Panc1 (cell line): ENCODE measurements around the gene PHF20. TPM values are rescaled to one million over a fixed set of nuclear protein-coding genes. Genes with fewer than 3 reads are reported as not detected.

Experiments used
- ATAC-seq: fragments of 200-7000 bp; cut with Tn5 transposase; 2 replicates; pipeline ENCODE4 v1.9.1; 2020; ENCODE audit warnings: mild to moderate bottlenecking, moderate library complexity
- BruUV-seq: library from RNA; stranded (reverse); fragments of 400-500 nt; replicated peaks from 2 replicates; lab custom pipeline; 2021; lab: Mats Ljungman, UMichigan
- CTCF ChIA-PET: fragments of 300-600 bp; sonication (Branson Sonifier 250); formaldehyde crosslinking; loops from one replicate; lab custom pipeline; 2022; ENCODE audit warnings: antibody characterized with exemption; lab: Charles Lee
- POLR2A ChIA-PET: fragments of 300-600 bp; sonication (Branson Sonifier 250); formaldehyde crosslinking; loops from one replicate; lab custom pipeline; 2022; ENCODE audit warnings: antibody characterized with exemption; lab: Charles Lee
- DNase-seq: peaks from one replicate; pipeline ENCODE4 v3.0.0-alpha.2; 2010; ENCODE audit warnings: low read depth, low spot score
- H3K27ac ChIP-seq: 2 replicates; pipeline ENCODE4 v1.5.1; 2011; ENCODE audit warnings: mild to moderate bottlenecking, low read length, inconsistent platforms
- H3K27me3 ChIP-seq: fragments of 200-500 bp; sonication (Bioruptor generic); 2 replicates; pipeline ENCODE4 v1.6.0; 2014; ENCODE audit warnings: low read length, inconsistent platforms; ENCODE audit not compliant: control insufficient read depth, insufficient read depth
- H3K36me3 ChIP-seq: fragments of 200-500 bp; sonication (Bioruptor generic); 2 replicates; pipeline ENCODE4 v1.5.1; 2014; ENCODE audit warnings: inconsistent platforms, mild to moderate bottlenecking, low read length, moderate library complexity; ENCODE audit not compliant: control insufficient read depth, insufficient read depth
- H3K4me1 ChIP-seq: 2 replicates; pipeline ENCODE4 v1.5.1; 2011; ENCODE audit warnings: inconsistent platforms, mild to moderate bottlenecking, low read length, moderate library complexity; ENCODE audit not compliant: control insufficient read depth, insufficient read depth
- H3K4me3 ChIP-seq, 2 experiments: 2 replicates each; pipeline ENCODE4 v1.5.1; 2011 to 2012; ENCODE audit warnings: low read depth in 2 of 2, low read length in 2 of 2, mild to moderate bottlenecking in 2 of 2, inconsistent platforms in 1 of 2, moderate library complexity in 1 of 2
- H3K9me3 ChIP-seq: fragments of 200-500 bp; sonication (Bioruptor generic); 2 replicates; pipeline ENCODE4 v1.5.1; 2014; ENCODE audit warnings: low read depth, mild to moderate bottlenecking, inconsistent platforms, low read length, moderate library complexity; ENCODE audit not compliant: control insufficient read depth, insufficient read depth
- POLR2AphosphoS5 ChIP-seq: IDR thresholded peaks from 2 replicates; pipeline ENCODE4 v1.6.1; 2012; ENCODE audit warnings: mild to moderate bottlenecking, low read depth, low read length, moderate library complexity
- REST ChIP-seq, 2 experiments: IDR thresholded peaks; 2 replicates each; pipeline ENCODE4 v1.6.1; 2011 to 2012; ENCODE audit warnings: low read depth in 2 of 2, control low read depth in 1 of 2, low read length in 1 of 2, mild to moderate bottlenecking in 1 of 2, moderate library complexity in 1 of 2; ENCODE audit not compliant: insufficient read depth in 1 of 2
- SIN3A ChIP-seq: IDR thresholded peaks from 2 replicates; pipeline ENCODE4 v1.6.1; 2012; ENCODE audit warnings: low read depth, mild to moderate bottlenecking, low read length, moderate library complexity, borderline replicate concordance; ENCODE audit not compliant: insufficient read depth
- TCF7L2 ChIP-seq: IDR thresholded peaks from 2 replicates; pipeline ENCODE4 v1.6.1; 2011; ENCODE audit warnings: mild to moderate bottlenecking, low read depth, low read length, inconsistent platforms
- in situ Hi-C: cut with HindIII; loops from 2 replicates; pipeline ENCODE4 v1.10.0; 2016; ENCODE audit warnings: low sequenced_read_pairs, low pct_unique_long_range_greater_than_20kb
- intact Hi-C: fragments of 100-400 bp; cut with micrococcal nuclease; formaldehyde crosslinking; loops from one replicate; pipeline ENCODE4 v1.10.0; 2022; ENCODE audit not compliant: unreplicated experiment
- total RNA-seq: library from RNA; stranded (reverse); gene quantifications from one replicate; pipeline ENCODE4 v1.2.1, GENCODE V29; 2021; ENCODE audit not compliant: unreplicated experiment
- TF ChIP-seq, protein P1 (sequence below): fragments of 450-650 bp; IDR thresholded peaks from 2 replicates; pipeline ENCODE4 v1.5.1; 2017; ENCODE audit warnings: mild to moderate bottlenecking

The PHF20 gene
- total RNA-seq, 1 experiment from 2014 or later: 51.5 TPM

DNA sequence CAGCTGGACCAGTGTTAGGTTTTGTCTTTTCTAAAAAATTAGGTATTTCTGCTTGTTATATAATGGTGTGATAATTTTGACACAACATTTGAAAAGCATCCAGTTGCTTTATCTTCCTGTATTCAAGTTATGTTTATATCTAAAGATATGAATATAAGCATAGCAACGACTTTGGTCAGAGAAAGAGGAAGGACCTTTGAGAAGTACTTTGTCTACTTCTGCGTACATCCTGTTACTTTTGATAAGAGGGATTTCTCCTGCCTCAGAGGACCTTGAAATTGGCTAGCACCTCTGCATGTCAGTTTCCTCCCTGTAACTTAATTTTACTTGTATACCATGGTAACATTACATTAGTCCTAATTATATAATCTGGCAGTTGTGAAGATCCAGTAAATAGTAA is 24.8 kb downstream of the PHF20 start:
- POLR2A ChIA-PET: interaction anchor here (0.6 kb wide), 1 partner anchor 177 kb away, joined by 9 read pairs; no protein-coding TSS in a partner anchor

DNA sequence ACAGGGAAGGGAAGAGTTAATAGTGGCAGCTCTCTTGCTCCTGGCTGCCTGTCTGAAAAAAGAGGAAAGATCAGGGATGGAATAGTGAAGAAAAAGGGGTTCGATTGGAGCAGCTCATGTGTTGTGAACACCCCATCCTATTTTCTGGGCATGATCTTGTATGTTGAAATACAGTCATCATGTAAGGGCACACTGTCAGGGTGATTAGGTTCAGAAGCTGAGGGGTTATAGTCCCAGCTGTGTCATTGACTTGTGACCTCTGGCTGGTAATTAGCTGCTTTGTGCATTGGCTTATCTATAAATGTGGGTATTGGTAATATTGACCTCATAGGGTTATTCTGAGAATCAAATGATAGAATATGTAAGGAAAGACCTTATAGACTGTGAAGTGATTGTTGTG is 30.1 kb downstream of the PHF20 start:
- TF ChIP-seq POLR2AphosphoS5 (no peak), TCF7L2 (no peak), REST (IDR thresholded peaks at IDR 0.05; ENCODE audit: insufficient read depth in 1 of 2, low read depth in 2 of 2, low read length in 1 of 2) (no peak), SIN3A (no peak)
- TF ChIP-seq, protein P1, sequence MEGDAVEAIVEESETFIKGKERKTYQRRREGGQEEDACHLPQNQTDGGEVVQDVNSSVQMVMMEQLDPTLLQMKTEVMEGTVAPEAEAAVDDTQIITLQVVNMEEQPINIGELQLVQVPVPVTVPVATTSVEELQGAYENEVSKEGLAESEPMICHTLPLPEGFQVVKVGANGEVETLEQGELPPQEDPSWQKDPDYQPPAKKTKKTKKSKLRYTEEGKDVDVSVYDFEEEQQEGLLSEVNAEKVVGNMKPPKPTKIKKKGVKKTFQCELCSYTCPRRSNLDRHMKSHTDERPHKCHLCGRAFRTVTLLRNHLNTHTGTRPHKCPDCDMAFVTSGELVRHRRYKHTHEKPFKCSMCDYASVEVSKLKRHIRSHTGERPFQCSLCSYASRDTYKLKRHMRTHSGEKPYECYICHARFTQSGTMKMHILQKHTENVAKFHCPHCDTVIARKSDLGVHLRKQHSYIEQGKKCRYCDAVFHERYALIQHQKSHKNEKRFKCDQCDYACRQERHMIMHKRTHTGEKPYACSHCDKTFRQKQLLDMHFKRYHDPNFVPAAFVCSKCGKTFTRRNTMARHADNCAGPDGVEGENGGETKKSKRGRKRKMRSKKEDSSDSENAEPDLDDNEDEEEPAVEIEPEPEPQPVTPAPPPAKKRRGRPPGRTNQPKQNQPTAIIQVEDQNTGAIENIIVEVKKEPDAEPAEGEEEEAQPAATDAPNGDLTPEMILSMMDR: no peak
- intact Hi-C loops: no loop called here
- ATAC-seq: no peak
- H3K4me1 ChIP-seq: no peaks in the 10 kb centered on the region
- H3K27ac ChIP-seq: no peak overlapping the region
- ChIA-PET CTCF (no interaction called here), POLR2A (interaction anchor here (0.6 kb wide), 1 partner anchor 119 kb away, joined by 4 read pairs; no protein-coding TSS in a partner anchor)
- H3K36me3 ChIP-seq: no peaks in the 10 kb centered on the region; the same call in 1 of the 2 replicates
- H3K27me3 ChIP-seq: no peaks in the 10 kb centered on the region
- no peak for DNase-seq
- in situ Hi-C loops: no loop called here
- no peaks in the 10 kb centered on the region for H3K9me3 ChIP-seq
- TSS peak; percentile 84 for BruUV-seq
- no peak overlapping the region for H3K4me3 ChIP-seq

More for the DNA sequence above, 24.8 kb downstream of the PHF20 start:
- DNase-seq (no peak), ATAC-seq (no peak)
- Histone ChIP-seq H3K27me3 (no peaks in the 10 kb centered on the region), H3K27ac (no peak overlapping the region), H3K4me3 (no peak overlapping the region), H3K4me1 (no peaks in the 10 kb centered on the region), H3K9me3 (no peaks in the 10 kb centered on the region), H3K36me3 (no peaks in the 10 kb centered on the region; the same call in none of the 2 replicates)
- no TSS peak for BruUV-seq
- intact Hi-C loops: no loop called here
- in situ Hi-C loops: no loop called here
- CTCF ChIA-PET: no interaction called here
- TF ChIP-seq SIN3A (no peak), REST (IDR thresholded peaks at IDR 0.05; ENCODE audit: insufficient read depth in 1 of 2, low read depth in 2 of 2, low read length in 1 of 2) (no peak), TCF7L2 (no peak), POLR2AphosphoS5 (no peak)
- TF ChIP-seq, protein P1: no peak
